Smooth muscle cell (in vitro differentiated cells): ENCODE results near the gene HOMEZ. TPM values are rescaled to one million over a fixed set of nuclear protein-coding genes. Genes with fewer than 3 reads are reported as not detected.
"Not testable (repeated sequence)": the region's sequence is repeated elsewhere in the genome, so short reads cannot be mapped to it uniquely, and the experiment has no call there.

Experiments
- DNase-seq: peaks from one replicate; lab custom pipeline; 2025; ENCODE audit not compliant: unreplicated experiment; lab: John Stamatoyannopoulos, UW
- H2AFZ ChIP-seq: fragments of 200-600 bp; sonication (generic); 2 replicates; pipeline ENCODE4 v1.6.0; 2016; ENCODE audit warnings: antibody characterized with exemption, low read depth, mild to moderate bottlenecking
- H3F3A ChIP-seq: fragments of 200-600 bp; sonication (generic); 2 replicates; pipeline ENCODE4 v1.6.0; 2017; ENCODE audit warnings: antibody characterized with exemption, low read depth
- H3K27ac ChIP-seq: fragments of 200-600 bp; sonication (generic); 2 replicates; pipeline ENCODE4 v1.5.1; 2016; ENCODE audit warnings: low read depth, mild to moderate bottlenecking
- H3K27me3 ChIP-seq: fragments of 200-600 bp; sonication (generic); 2 replicates; pipeline ENCODE4 v1.6.1; 2016; ENCODE audit warnings: low read depth, mild to moderate bottlenecking
- H3K36me3 ChIP-seq: fragments of 200-600 bp; sonication (generic); 2 replicates; pipeline ENCODE4 v1.5.1; 2016; ENCODE audit warnings: low read depth
- H3K4me1 ChIP-seq: fragments of 200-600 bp; sonication (generic); 2 replicates; pipeline ENCODE4 v1.5.1; 2016; ENCODE audit warnings: low read depth
- H3K4me2 ChIP-seq: fragments of 200-600 bp; sonication (generic); 2 replicates; pipeline ENCODE4 v1.6.0; 2016; ENCODE audit warnings: mild to moderate bottlenecking
- H3K4me3 ChIP-seq: fragments of 200-600 bp; sonication (generic); 2 replicates; pipeline ENCODE4 v1.5.1; 2016; ENCODE audit warnings: mild to moderate bottlenecking
- H3K79me2 ChIP-seq: fragments of 200-600 bp; sonication (generic); 2 replicates; pipeline ENCODE4 v1.6.0; 2016; ENCODE audit warnings: low read depth, mild to moderate bottlenecking
- H3K9ac ChIP-seq: fragments of 200-600 bp; sonication (generic); 2 replicates; pipeline ENCODE4 v1.6.0; 2016; ENCODE audit warnings: low read depth
- H3K9me3 ChIP-seq: fragments of 200-600 bp; sonication (generic); replicated peaks from 2 replicates; pipeline ENCODE4 v1.5.1; 2016; ENCODE audit warnings: low read depth
- H4K20me1 ChIP-seq: fragments of 200-600 bp; sonication (generic); 2 replicates; pipeline ENCODE4 v1.6.0; 2016; ENCODE audit warnings: low read depth
- CTCF ChIP-seq: fragments of 200-600 bp; sonication (generic); IDR thresholded peaks from 2 replicates; pipeline ENCODE4 v1.5.1; 2017; ENCODE audit warnings: borderline replicate concordance, mild to moderate bottlenecking, antibody characterized with exemption; ENCODE audit not compliant: insufficient read depth, poor library complexity, severe bottlenecking
- WGBS: methylation state at CpG from one replicate; pipeline ENCODE4 v1.1.7; 2016; ENCODE audit warnings: low lambda C conversion rate; 5-methylcytosine and 5-hydroxymethylcytosine counted together
- polyA plus RNA-seq: library from polyadenylated mRNA; unstranded; fragments of >200 nt; fragmentation: Nextera tagmentation; extraction: Ambion mirVana; gene quantifications from 2 replicates; pipeline ENCODE4 v1.2.1, GENCODE V29; 2016
- total RNA-seq: library from RNA; depleted of rRNA; stranded (reverse); fragments of >200 nt; gene quantifications from 2 replicates; pipeline ENCODE4 v1.2.3, GENCODE V29; 2014

Gene HOMEZ
- total and polyA plus RNA-seq, 2 experiments from 2014 or later: 4.9 to 5.4 TPM

GRCh38 chr14:23326491-23327332 lies 40.8 kb upstream of the HOMEZ start:
- no peak overlapping the region for H3K4me3 ChIP-seq
- no peak for DNase-seq
- no peak for TF ChIP-seq CTCF
- H3F3A ChIP-seq: peaks cover 34% of the 10 kb centered on the region
- H3K27ac ChIP-seq: no peak overlapping the region
- H3K9ac ChIP-seq: no peak overlapping the region
- no peaks in the 10 kb centered on the region for H3K9me3 ChIP-seq
- peaks cover 23% of the 10 kb centered on the region for H3K79me2 ChIP-seq
- H3K27me3 ChIP-seq: no peaks in the 10 kb centered on the region
- peaks cover 33% of the 10 kb centered on the region for H4K20me1 ChIP-seq
- 86% methylated on average over 13 of the region's 13 CpGs for WGBS
- H3K4me2 ChIP-seq: no peak overlapping the region
- no peaks in the 10 kb centered on the region for H3K36me3 ChIP-seq
- H3K4me1 ChIP-seq: peaks cover 13% of the 10 kb centered on the region
- no peak overlapping the region for H2AFZ ChIP-seq

- not testable (repeated sequence) for H3K9me3 ChIP-seq, H3K36me3 ChIP-seq, H3K4me3 ChIP-seq, H3K27me3 ChIP-seq, H3K9ac ChIP-seq, H2AFZ ChIP-seq, H3K4me2 ChIP-seq, DNase-seq
- H3K79me2 ChIP-seq: peaks cover 25% of the 10 kb centered on the region
- H3K4me1 ChIP-seq: peaks cover 13% of the 10 kb centered on the region
- peaks cover 34% of the 10 kb centered on the region for H3F3A ChIP-seq
- H4K20me1 ChIP-seq: peaks cover 33% of the 10 kb centered on the region
- H3K27ac ChIP-seq: peak overlapping the region; percentile 13
- WGBS: 95% methylated on average over 5 of the region's 5 CpGs
Observed at GRCh38 chr14:23325746-23326145, 39.8 kb upstream of the HOMEZ start.

GRCh38 chr14:23324993-23325392 lies 39.1 kb upstream of the HOMEZ start:
- peaks cover 25% of the 10 kb centered on the region for H3K79me2 ChIP-seq
- DNase-seq: no peak
- H3K9me3 ChIP-seq: no peaks in the 10 kb centered on the region
- no peak for TF ChIP-seq CTCF
- no peak overlapping the region for H3K4me3 ChIP-seq
- H3K4me2 ChIP-seq: no peak overlapping the region
- no peak overlapping the region for H2AFZ ChIP-seq
- H3K36me3 ChIP-seq: no peaks in the 10 kb centered on the region
- no peak overlapping the region for H3K27ac ChIP-seq
- H3F3A ChIP-seq: peaks cover 40% of the 10 kb centered on the region
- H3K27me3 ChIP-seq: no peaks in the 10 kb centered on the region
- WGBS: 95% methylated on average over 7 of the region's 7 CpGs
- H4K20me1 ChIP-seq: peaks cover 33% of the 10 kb centered on the region
- peaks cover 19% of the 10 kb centered on the region for H3K4me1 ChIP-seq
- H3K9ac ChIP-seq: no peak overlapping the region

- no peaks in the 10 kb centered on the region for H3K36me3 ChIP-seq
- DNase-seq: no peak
- no peak overlapping the region for H3K9ac ChIP-seq
- H2AFZ ChIP-seq: no peak overlapping the region
- 98% methylated on average over 2 of the region's 2 CpGs for WGBS
- H3K79me2 ChIP-seq: peaks cover 25% of the 10 kb centered on the region
- H3K9me3 ChIP-seq: no peaks in the 10 kb centered on the region
- H3K4me1 ChIP-seq: peaks cover 19% of the 10 kb centered on the region
- no peak for TF ChIP-seq CTCF
- H3K27ac ChIP-seq: no peak overlapping the region
- H4K20me1 ChIP-seq: peaks cover 33% of the 10 kb centered on the region
- H3F3A ChIP-seq: peaks cover 46% of the 10 kb centered on the region
- H3K4me3 ChIP-seq: no peak overlapping the region
- no peaks in the 10 kb centered on the region for H3K27me3 ChIP-seq
- H3K4me2 ChIP-seq: no peak overlapping the region
Observed at GRCh38 chr14:23324455-23324846, 38.5 kb upstream of the HOMEZ start.
